HCT116 (cell line): ENCODE results near the gene NKX1-1. TPM values are rescaled to one million over a fixed set of nuclear protein-coding genes. Genes with fewer than 3 reads are reported as not detected.

Source experiments
- ATAC-seq: fragments of 200-7000 bp; cut with Tn5 transposase; 2 replicates; pipeline ENCODE4 v1.9.1; 2020; ENCODE audit warnings: mild to moderate bottlenecking, moderate library complexity
- BruUV-seq: library from RNA; stranded (reverse); fragments of 400-500 nt; replicated peaks from 2 replicates; lab custom pipeline; 2021; lab: Mats Ljungman, UMichigan
- CTCF ChIA-PET: fragments of 300-600 bp; sonication (Branson Sonifier 250); formaldehyde crosslinking; loops from one replicate; lab custom pipeline; 2021; ENCODE audit warnings: antibody characterized with exemption; lab: Charles Lee
- POLR2A ChIA-PET: fragments of 300-600, 350-600 bp; sonication (Branson Sonifier 250); formaldehyde crosslinking; loops from one replicate; lab custom pipeline; 2021; ENCODE audit warnings: antibody characterized with exemption; lab: Charles Lee
- RAD21 ChIA-PET, 2 experiments: fragments of 300-600 bp; sonication (Branson Sonifier 250); formaldehyde crosslinking; loops; one replicate each; lab custom pipeline; 2023; ENCODE audit warnings: low total read pairs in 2 of 2; ENCODE audit not compliant: uncharacterized antibody in 2 of 2, unreplicated experiment in 2 of 2, low non-redundant PET in 1 of 2; lab: Charles Lee
- DNase-seq: peaks from one replicate; pipeline ENCODE4 v3.0.0-alpha.2; 2010; ENCODE audit warnings: low read depth, low spot score
- H2AFZ ChIP-seq: fragments of 200-600 bp; shearing (Covaris generic), sonication (generic); 2 replicates; pipeline ENCODE4 v1.6.1; 2017; ENCODE audit warnings: low read depth, mixed run types, mixed read lengths, antibody characterized with exemption, low read length; ENCODE audit not compliant: poor library complexity, severe bottlenecking
- H3K27ac ChIP-seq: 2 replicates; pipeline ENCODE4 v1.5.1; 2012; ENCODE audit warnings: low read depth, low read length
- H3K27me3 ChIP-seq: fragments of 200-600 bp; sonication (generic); 2 replicates; pipeline ENCODE4 v1.6.1; 2016; ENCODE audit warnings: mixed run types, low read length, mixed read lengths; ENCODE audit not compliant: insufficient read depth
- H3K36me3 ChIP-seq, 2 experiments: fragments of 200-500 bp in 1 of 2; fragments of 200-600 bp in 1 of 2; sonication (Bioruptor generic) in 1 of 2; sonication (generic) in 1 of 2; 2 replicates each; pipeline versions ENCODE4 v1.5.1 to v1.6.1; 2014 to 2016; ENCODE audit warnings: low read length in 2 of 2, inconsistent platforms in 1 of 2, mixed read lengths in 1 of 2, mixed run types in 1 of 2; ENCODE audit not compliant: insufficient read depth in 2 of 2, control insufficient read depth in 1 of 2
- H3K4me1 ChIP-seq, 2 experiments: fragments of 200-600 bp in 1 of 2; sonication (generic) in 1 of 2; 2 replicates each; pipeline versions ENCODE4 v1.5.1 to v1.6.1; 2012 to 2017; ENCODE audit warnings: low read length in 2 of 2, inconsistent platforms in 1 of 2, mild to moderate bottlenecking in 1 of 2, mixed read lengths in 1 of 2, mixed run types in 1 of 2, moderate library complexity in 1 of 2; ENCODE audit not compliant: insufficient read depth in 2 of 2, control insufficient read depth in 1 of 2
- H3K4me2 ChIP-seq: fragments of 200-600 bp; sonication (generic); 2 replicates; pipeline ENCODE4 v1.6.1; 2017; ENCODE audit warnings: mixed run types, low read length, mixed read lengths
- H3K4me3 ChIP-seq, 2 experiments: fragments of 200-600 bp in 1 of 2; sonication (generic) in 1 of 2; replicated peaks in 1 of 2; 2 replicates each; pipeline ENCODE4 v1.5.1; 2011 to 2016; ENCODE audit warnings: low read length in 2 of 2, control low read depth in 1 of 2, low read depth in 1 of 2, mild to moderate bottlenecking in 1 of 2, mixed read lengths in 1 of 2, mixed run types in 1 of 2
- H3K79me2 ChIP-seq: fragments of 200-600 bp; sonication (generic); 2 replicates; pipeline ENCODE4 v1.6.1; 2017; ENCODE audit warnings: mild to moderate bottlenecking, mixed run types, low read length, moderate library complexity, mixed read lengths; ENCODE audit not compliant: insufficient read depth
- H3K9ac ChIP-seq: fragments of 200-600 bp; sonication (generic); 2 replicates; pipeline ENCODE4 v1.6.1; 2016; ENCODE audit warnings: low read length, mixed read lengths
- H3K9me2 ChIP-seq: fragments of 200-600 bp; sonication (generic), shearing (Covaris generic); 2 replicates; pipeline ENCODE4 v1.6.1; 2017; ENCODE audit warnings: mixed run types, mild to moderate bottlenecking, moderate library complexity; ENCODE audit not compliant: insufficient read depth
- H3K9me3 ChIP-seq, 2 experiments: fragments of 200-500 bp in 1 of 2; fragments of 200-600 bp in 1 of 2; sonication (Bioruptor generic) in 1 of 2; sonication (generic) in 1 of 2; 2 replicates each; pipeline ENCODE4 v1.6.1; 2014 to 2017; ENCODE audit warnings: low read length in 2 of 2, mixed read lengths in 2 of 2, inconsistent platforms in 1 of 2, low read depth in 1 of 2, mild to moderate bottlenecking in 1 of 2, mixed run types in 1 of 2, moderate library complexity in 1 of 2; ENCODE audit not compliant: control insufficient read depth in 1 of 2, insufficient read depth in 1 of 2
- H4K20me1 ChIP-seq: fragments of 200-600 bp; sonication (generic), shearing (Covaris generic); 2 replicates; pipeline ENCODE4 v1.6.1; 2017; ENCODE audit warnings: mixed run types, mild to moderate bottlenecking, moderate library complexity; ENCODE audit not compliant: insufficient read depth
- ATF3 ChIP-seq: IDR thresholded peaks from 2 replicates; pipeline ENCODE4 v1.6.1; 2012
- CBX3 ChIP-seq: IDR thresholded peaks from 2 replicates; pipeline ENCODE4 v1.6.1; 2012; ENCODE audit warnings: low read depth
- CTCF ChIP-seq, 3 experiments: fragments of 200-600 bp in 1 of 3; sonication (generic) in 1 of 3; IDR thresholded peaks in 2 of 3; conservative IDR thresholded peaks in 1 of 3; 2 replicates each; pipeline ENCODE4 v1.5.1; 2012 to 2017; ENCODE audit warnings: low read depth in 2 of 3, low read length in 2 of 3, antibody characterized with exemption in 1 of 3, borderline replicate concordance in 1 of 3, control low read depth in 1 of 3, mild to moderate bottlenecking in 1 of 3, mixed read lengths in 1 of 3, mixed run types in 1 of 3, moderate library complexity in 1 of 3; ENCODE audit not compliant: insufficient read depth in 1 of 3
- EGR1 ChIP-seq: IDR thresholded peaks from 2 replicates; pipeline ENCODE4 v1.6.1; 2012; ENCODE audit warnings: low read depth
- EZH2 ChIP-seq: fragments of 200-600 bp; sonication (generic); IDR thresholded peaks from 2 replicates; pipeline ENCODE4 v1.6.1; 2017; ENCODE audit warnings: antibody characterized with exemption, mixed run types
- POLR2AphosphoS5 ChIP-seq: IDR thresholded peaks from 2 replicates; pipeline ENCODE4 v1.6.1; 2011; ENCODE audit warnings: mild to moderate bottlenecking, low read depth, low read length, moderate library complexity
- RAD21 ChIP-seq: IDR thresholded peaks from 2 replicates; pipeline ENCODE4 v1.6.1; 2012; ENCODE audit warnings: low read depth, mild to moderate bottlenecking
- SIN3A ChIP-seq: IDR thresholded peaks from 2 replicates; pipeline ENCODE4 v1.6.1; 2012; ENCODE audit warnings: low read depth
- SRF ChIP-seq: IDR thresholded peaks from 2 replicates; pipeline ENCODE4 v1.6.1; 2012; ENCODE audit warnings: low read depth
- TCF7L2 ChIP-seq: IDR thresholded peaks from 2 replicates; pipeline ENCODE4 v1.7.0; 2011; ENCODE audit warnings: borderline replicate concordance, inconsistent platforms; ENCODE audit not compliant: insufficient read depth, insufficient read length; ENCODE audit errors: extremely low read depth
- YY1 ChIP-seq: IDR thresholded peaks from 2 replicates; pipeline ENCODE4 v1.6.1; 2011; ENCODE audit warnings: low read length, low read depth, moderate library complexity, mild to moderate bottlenecking; ENCODE audit not compliant: insufficient replicate concordance; ENCODE audit errors: extremely low read depth
- ZNF274 ChIP-seq: fragments of 200-500 bp; sonication (Bioruptor generic); IDR thresholded peaks from 2 replicates; pipeline ENCODE4 v1.6.1; 2014; ENCODE audit warnings: mild to moderate bottlenecking, low read depth, low read length, inconsistent platforms
- intact Hi-C: fragments of 100-400 bp; cut with micrococcal nuclease; formaldehyde crosslinking; loops from 2 replicates; pipeline ENCODE4 v1.10.0; 2022
- total RNA-seq: library from RNA; stranded (reverse); gene quantifications from one replicate; pipeline ENCODE4 v1.2.1, GENCODE V29; 2021; ENCODE audit not compliant: unreplicated experiment

Gene NKX1-1
- total RNA-seq, 1 experiment from 2014 or later: not detected

GRCh38 chr4:1375761-1376322 lies 30.4 kb downstream of the NKX1-1 start:
- H3K4me2 ChIP-seq: no peak overlapping the region
- no peaks in the 10 kb centered on the region for H3K9me2 ChIP-seq
- CTCF ChIA-PET: no interaction called here
- ATAC-seq: no peak
- intact Hi-C loops: no loop called here
- no peaks in the 10 kb centered on the region for H4K20me1 ChIP-seq
- H3K4me3 ChIP-seq: no peak overlapping the region
- no peak for TF ChIP-seq ZNF274
- TF ChIP-seq SIN3A: no peak
- TF ChIP-seq YY1: no peak
- no peak for TF ChIP-seq ATF3
- TF ChIP-seq CTCF (IDR thresholded peaks at IDR 0.05 in 2 of 3, conservative IDR thresholded peaks at IDR 0.05 in 1 of 3; ENCODE audit: borderline replicate concordance in 1 of 3, insufficient read depth in 1 of 3, low read depth in 2 of 3, low read length in 2 of 3): no peak
- no peak for TF ChIP-seq TCF7L2
- no peak for TF ChIP-seq SRF
- TF ChIP-seq EZH2: no peak
- TF ChIP-seq POLR2AphosphoS5: no peak
- no peak for TF ChIP-seq RAD21
- no peak for TF ChIP-seq EGR1
- no peak for TF ChIP-seq CBX3
- TF ChIP-seq, all 23 proteins: peak for 0
- RAD21 ChIA-PET: no interaction called here
- no peaks in the 10 kb centered on the region for H3K27me3 ChIP-seq
- no peak for DNase-seq
- H3K4me1 ChIP-seq: no peaks in the 10 kb centered on the region
- BruUV-seq: no TSS peak
- no peaks in the 10 kb centered on the region for H3K9me3 ChIP-seq
- H2AFZ ChIP-seq: no peak overlapping the region
- no peak overlapping the region for H3K27ac ChIP-seq
- no peaks in the 10 kb centered on the region for H3K79me2 ChIP-seq
- H3K9ac ChIP-seq: no peak overlapping the region
- no peaks in the 10 kb centered on the region; a peak in 1 of 4 replicates for H3K36me3 ChIP-seq
- POLR2A ChIA-PET: no interaction called here
